ENCODE results near the gene TMEM132A. TPM values are rescaled to one million over a fixed set of nuclear protein-coding genes. Genes with fewer than 3 reads are reported as not detected.

TMEM132A gene
- total RNA-seq, 1 experiment from 2014 or later = 154 TPM

- H3K36me3 ChIP-seq (ENCODE audit: control insufficient read depth, insufficient read depth, low read length) = no peaks in the 10 kb centered on the region; the same call in 1 of the 2 replicates
- H3K4me3 ChIP-seq (ENCODE audit: low read depth in 2 of 2, low read length in 2 of 2) = no peak overlapping the region
- intact Hi-C loops (cut with micrococcal nuclease; ENCODE audit: unreplicated experiment) = no loop called here
- no peak overlapping the region for H3K27ac ChIP-seq (ENCODE audit: low read length)
- H3K27me3 ChIP-seq (ENCODE audit: control insufficient read depth, insufficient read depth, low read length) = no peaks in the 10 kb centered on the region
- peaks cover 15% of the 10 kb centered on the region for H3K4me1 ChIP-seq (ENCODE audit: control insufficient read depth, insufficient read depth, low read length)
- ATAC-seq = no peak
- TF ChIP-seq SIN3A (IDR thresholded peaks at IDR 0.05; ENCODE audit: borderline replicate concordance, insufficient read depth, low read depth, low read length) (no peak), TCF7L2 (IDR thresholded peaks at IDR 0.05; ENCODE audit: low read depth, low read length) (no peak)
- CTCF ChIA-PET = interaction anchor here (0.6 kb wide), 1 partner anchor 22 kb away, joined by 6 read pairs; no protein-coding TSS in a partner anchor
- DNase-seq (ENCODE audit: low read depth, low spot score) = no peak
- POLR2A ChIA-PET = no interaction called here
- H3K9me3 ChIP-seq (ENCODE audit: control insufficient read depth, insufficient read depth, low read depth, low read length) = no peaks in the 10 kb centered on the region
- no TSS peak for BruUV-seq (replicated peaks)
- in situ Hi-C loops (cut with HindIII; ENCODE audit: low pct_unique_long_range_greater_than_20kb, low sequenced_read_pairs) = no loop called here
These were observed 7.5 kb upstream of the TMEM132A start for GRCh38 chr11:60916669-60917206.

- no peak overlapping the region for H3K4me3 ChIP-seq (ENCODE audit: low read depth in 2 of 2, low read length in 2 of 2)
- in situ Hi-C loops (cut with HindIII; ENCODE audit: low pct_unique_long_range_greater_than_20kb, low sequenced_read_pairs) = no loop called here
- CTCF ChIA-PET = interaction anchor here (0.6 kb wide), 1 partner anchor 21 kb away, joined by 6 read pairs; no protein-coding TSS in a partner anchor
- H3K4me1 ChIP-seq (ENCODE audit: control insufficient read depth, insufficient read depth, low read length) = peaks cover 15% of the 10 kb centered on the region
- intact Hi-C loops (cut with micrococcal nuclease; ENCODE audit: unreplicated experiment) = no loop called here
- no peak for TF ChIP-seq POLR2AphosphoS5 (IDR thresholded peaks at IDR 0.05; ENCODE audit: low read depth, low read length)
- no peak for TF ChIP-seq SIN3A (IDR thresholded peaks at IDR 0.05; ENCODE audit: borderline replicate concordance, insufficient read depth, low read depth, low read length)
- no peak for TF ChIP-seq TCF7L2 (IDR thresholded peaks at IDR 0.05; ENCODE audit: low read depth, low read length)
- TF ChIP-seq REST (IDR thresholded peaks at IDR 0.05; ENCODE audit: insufficient read depth in 1 of 2, low read depth in 2 of 2, low read length in 1 of 2) = no peak
- no peak for TF ChIP-seq CTCF (IDR thresholded peaks at IDR 0.05)
- POLR2A ChIA-PET = no interaction called here
- no TSS peak for BruUV-seq (replicated peaks)
- no peak for DNase-seq (ENCODE audit: low read depth, low spot score)
- no peaks in the 10 kb centered on the region for H3K27me3 ChIP-seq (ENCODE audit: control insufficient read depth, insufficient read depth, low read length)
- H3K27ac ChIP-seq (ENCODE audit: low read length) = no peak overlapping the region
- no peak for ATAC-seq
- no peaks in the 10 kb centered on the region for H3K9me3 ChIP-seq (ENCODE audit: control insufficient read depth, insufficient read depth, low read depth, low read length)
- H3K36me3 ChIP-seq (ENCODE audit: control insufficient read depth, insufficient read depth, low read length) = no peaks in the 10 kb centered on the region; the same call in 1 of the 2 replicates
These were observed 7.0 kb upstream of the TMEM132A start for GRCh38 chr11:60917267-60917666.

GRCh38 chr11:60918251-60918938, 5.9 kb upstream of the TMEM132A start:
- peaks cover 15% of the 10 kb centered on the region for H3K4me1 ChIP-seq (ENCODE audit: control insufficient read depth, insufficient read depth, low read length)
- H3K4me3 ChIP-seq (ENCODE audit: low read depth in 2 of 2, low read length in 2 of 2) = no peak overlapping the region
- in situ Hi-C loops (cut with HindIII; ENCODE audit: low pct_unique_long_range_greater_than_20kb, low sequenced_read_pairs) (no loop called here), intact Hi-C loops (cut with micrococcal nuclease; ENCODE audit: unreplicated experiment) (no loop called here)
- H3K27ac ChIP-seq (ENCODE audit: low read length) = no peak overlapping the region
- no peaks in the 10 kb centered on the region for H3K9me3 ChIP-seq (ENCODE audit: control insufficient read depth, insufficient read depth, low read depth, low read length)
- BruUV-seq (replicated peaks) = no TSS peak
- ChIA-PET CTCF (no interaction called here), POLR2A (no interaction called here)
- DNase-seq (ENCODE audit: low read depth, low spot score) (no peak), ATAC-seq (no peak)
- H3K27me3 ChIP-seq (ENCODE audit: control insufficient read depth, insufficient read depth, low read length) = no peaks in the 10 kb centered on the region
- TF ChIP-seq TCF7L2 (IDR thresholded peaks at IDR 0.05; ENCODE audit: low read depth, low read length) (no peak), CTCF (IDR thresholded peaks at IDR 0.05) (no peak), REST (IDR thresholded peaks at IDR 0.05; ENCODE audit: insufficient read depth in 1 of 2, low read depth in 2 of 2, low read length in 1 of 2) (no peak), SIN3A (IDR thresholded peaks at IDR 0.05; ENCODE audit: borderline replicate concordance, insufficient read depth, low read depth, low read length) (no peak), POLR2AphosphoS5 (IDR thresholded peaks at IDR 0.05; ENCODE audit: low read depth, low read length) (no peak)
- no peaks in the 10 kb centered on the region; the same call in 1 of the 2 replicates for H3K36me3 ChIP-seq (ENCODE audit: control insufficient read depth, insufficient read depth, low read length)

Data from Panc1 (cell line).